IMR-90 (cell line): ENCODE data around the gene POLR2C. TPM values are rescaled to one million over a fixed set of nuclear protein-coding genes. Genes with fewer than 3 reads are reported as not detected.

Experiments
- ATAC-seq: fragments of 200-7000 bp; cut with Tn5 transposase; 2 replicates; pipeline ENCODE4 v1.9.1; 2020; ENCODE audit warnings: low read depth, mild to moderate bottlenecking, moderate library complexity
- BruUV-seq: library from RNA; stranded (reverse); fragments of 400-500 nt; replicated peaks from 2 replicates; lab custom pipeline; 2021; lab: Mats Ljungman, UMichigan
- CTCF ChIA-PET: fragments of 300-600 bp; formaldehyde crosslinking; extraction: SDS; loops from one replicate; lab custom pipeline; 2021; ENCODE audit warnings: antibody characterized with exemption; lab: Yijun Ruan, JAX
- POLR2A ChIA-PET: fragments of 300-600 bp; sonication (Branson Sonifier 250); formaldehyde crosslinking; loops from one replicate; lab custom pipeline; 2022; ENCODE audit warnings: antibody characterized with exemption; ENCODE audit not compliant: unreplicated experiment; lab: Charles Lee
- DNase-seq: peaks from one replicate; pipeline ENCODE4 v3.0.0; 2013
- H2AFZ ChIP-seq: replicated peaks from 2 replicates; pipeline ENCODE3; 2013; ENCODE audit warnings: low read length, mild to moderate bottlenecking; ENCODE audit not compliant: poor library complexity
- H2AK5ac ChIP-seq: 2 replicates; pipeline ENCODE4 v1.6.1; 2013; ENCODE audit warnings: low read depth, low read length, inconsistent platforms
- H2AK9ac ChIP-seq: replicated peaks from 2 replicates; pipeline ENCODE3; 2013; ENCODE audit warnings: mild to moderate bottlenecking, low read depth, low read length, moderate library complexity; ENCODE audit not compliant: poor library complexity
- H2BK120ac ChIP-seq: 2 replicates; pipeline ENCODE4 v1.6.1; 2013; ENCODE audit warnings: low read depth, low read length, inconsistent platforms
- H2BK15ac ChIP-seq: 3 replicates; pipeline ENCODE4 v1.6.1; 2013; ENCODE audit warnings: low read depth, low read length, inconsistent platforms
- H2BK20ac ChIP-seq: 2 replicates; pipeline ENCODE4 v1.6.1; 2013; ENCODE audit warnings: low read depth, mild to moderate bottlenecking, inconsistent platforms, low read length, moderate library complexity
- H2BK5ac ChIP-seq: 2 replicates; pipeline ENCODE4 v1.6.1; 2013; ENCODE audit warnings: mild to moderate bottlenecking, low read depth, low read length, inconsistent platforms; ENCODE audit not compliant: poor library complexity, severe bottlenecking
- H3K14ac ChIP-seq: replicated peaks from 2 replicates; pipeline ENCODE4 v1.6.1; 2013; ENCODE audit warnings: low read depth, low read length, inconsistent platforms
- H3K18ac ChIP-seq: 2 replicates; pipeline ENCODE4 v1.6.1; 2013; ENCODE audit warnings: low read depth, low read length, control low read depth
- H3K23ac ChIP-seq: 2 replicates; pipeline ENCODE4 v1.6.1; 2013; ENCODE audit warnings: low read depth, low read length, inconsistent platforms
- H3K27ac ChIP-seq: 2 replicates; pipeline ENCODE4 v1.5.1; 2013; ENCODE audit warnings: mild to moderate bottlenecking, control low read depth, low read length; ENCODE audit not compliant: insufficient read depth
- H3K27me3 ChIP-seq: 2 replicates; pipeline ENCODE4 v1.6.1; 2013; ENCODE audit warnings: low read length; ENCODE audit not compliant: control insufficient read depth, insufficient read depth
- H3K36me3 ChIP-seq: 2 replicates; pipeline ENCODE4 v1.6.1; 2013; ENCODE audit warnings: low read length, mixed read lengths; ENCODE audit not compliant: control insufficient read depth, insufficient read depth
- H3K4ac ChIP-seq: 2 replicates; pipeline ENCODE4 v1.6.1; 2013; ENCODE audit warnings: low read depth, low read length, inconsistent platforms
- H3K4me1 ChIP-seq: 2 replicates; pipeline ENCODE4 v1.6.1; 2013; ENCODE audit warnings: low read length, mixed read lengths; ENCODE audit not compliant: control insufficient read depth, insufficient read depth
- H3K4me2 ChIP-seq: 2 replicates; pipeline ENCODE4 v1.6.1; 2013; ENCODE audit warnings: low read depth, mild to moderate bottlenecking, control low read depth, low read length, moderate library complexity
- H3K4me3 ChIP-seq: 2 replicates; pipeline ENCODE4 v1.5.1; 2013; ENCODE audit warnings: low read depth, mild to moderate bottlenecking, control low read depth, low read length, moderate library complexity; ENCODE audit not compliant: insufficient read depth
- H3K56ac ChIP-seq: 2 replicates; pipeline ENCODE4 v1.6.1; 2013; ENCODE audit warnings: low read length, inconsistent platforms; ENCODE audit not compliant: insufficient read depth; ENCODE audit errors: extremely low read depth
- H3K79me1 ChIP-seq, 2 experiments: 2 replicates each; pipeline ENCODE4 v1.6.1; 2013; ENCODE audit warnings: low read length in 2 of 2, inconsistent platforms in 1 of 2, low read depth in 1 of 2
- H3K9ac ChIP-seq: 2 replicates; pipeline ENCODE4 v1.6.1; 2013; ENCODE audit warnings: low read depth, low read length, control low read depth
- H3K9me1 ChIP-seq: 2 replicates; pipeline ENCODE4 v1.6.1; 2013; ENCODE audit warnings: low read length, inconsistent platforms; ENCODE audit not compliant: insufficient read depth
- H3K9me3 ChIP-seq: 2 replicates; pipeline ENCODE4 v1.6.1; 2013; ENCODE audit warnings: low read length; ENCODE audit not compliant: control insufficient read depth, insufficient read depth
- H4K20me1 ChIP-seq: 2 replicates; pipeline ENCODE4 v1.6.1; 2013; ENCODE audit warnings: low read length, inconsistent platforms; ENCODE audit not compliant: insufficient read depth
- H4K5ac ChIP-seq: 2 replicates; pipeline ENCODE4 v1.6.1; 2013; ENCODE audit warnings: mild to moderate bottlenecking, low read depth, low read length, control low read depth
- H4K8ac ChIP-seq, 2 experiments: 2 replicates each; pipeline ENCODE4 v1.6.1; 2013; ENCODE audit warnings: low read depth in 2 of 2, low read length in 2 of 2, control low read depth in 1 of 2, inconsistent platforms in 1 of 2
- H4K91ac ChIP-seq: 2 replicates; pipeline ENCODE4 v1.6.1; 2013; ENCODE audit warnings: low read depth, low read length, inconsistent platforms; ENCODE audit not compliant: insufficient read depth
- BHLHE40 ChIP-seq: fragments of 150-350 bp; IDR thresholded peaks from 2 replicates; pipeline ENCODE4 v1.6.1; 2016; ENCODE audit warnings: mild to moderate bottlenecking, low read depth, low read length
- CEBPB ChIP-seq: IDR thresholded peaks from 2 replicates; pipeline ENCODE4 v1.6.1; 2012; ENCODE audit warnings: low read depth, low read length, improper control_type of control experiment
- CHD1 ChIP-seq: IDR thresholded peaks from 2 replicates; pipeline ENCODE4 v1.6.1; 2012; ENCODE audit warnings: low read depth, low read length, improper control_type of control experiment
- FOS ChIP-seq: fragments of 150-350 bp; IDR thresholded peaks from 2 replicates; pipeline ENCODE4 v1.6.1; 2016; ENCODE audit warnings: low read depth, low read length
- MAFK ChIP-seq: IDR thresholded peaks from 2 replicates; pipeline ENCODE4 v1.6.1; 2012; ENCODE audit warnings: low read depth, low read length, improper control_type of control experiment
- MAZ ChIP-seq: IDR thresholded peaks from 2 replicates; pipeline ENCODE4 v1.6.1; 2012; ENCODE audit warnings: low read depth, mild to moderate bottlenecking, low read length, improper control_type of control experiment, moderate library complexity, borderline replicate concordance
- POLR2A ChIP-seq: IDR thresholded peaks from 2 replicates; pipeline ENCODE4 v1.6.1; 2012; ENCODE audit warnings: mild to moderate bottlenecking, low read depth, low read length
- WGBS, 2 experiments: methylation state at CpG; one replicate each; pipeline versions ENCODE4 v1.1.5 to v1.1.7; 2013; ENCODE audit warnings: missing lambda C conversion rate in 2 of 2; ENCODE audit not compliant: insufficient read length in 1 of 2; ENCODE audit errors: extremely low coverage in 2 of 2; 5-methylcytosine and 5-hydroxymethylcytosine counted together
- dilution Hi-C: fragments of 300-500 bp; cut with HindIII; formaldehyde crosslinking; loops from one replicate; pipeline ENCODE4 v1.14.3; 2018; ENCODE audit warnings: low sequenced_read_pairs; ENCODE audit not compliant: unreplicated experiment
- in situ Hi-C: fragments of 300-500 bp; cut with MboI; formaldehyde crosslinking; loops from 3 replicates; pipeline ENCODE4 v1.14.3; 2019; ENCODE audit warnings: low sequenced_read_pairs, inconsistent platforms, mixed read lengths
- intact Hi-C: fragments of 100-400 bp; cut with micrococcal nuclease; formaldehyde crosslinking; loops from 2 replicates; pipeline ENCODE4 v1.10.0; 2022
- polyA plus RNA-seq, 3 experiments: library from polyadenylated mRNA; depleted of rRNA; stranded (reverse); fragments of >200 nt; gene quantifications; 2 replicates each; pipeline ENCODE4 v1.2.3, GENCODE V29; 2012; ENCODE audit warnings: low replicate concordance in 1 of 3
- total RNA-seq: library from RNA; depleted of rRNA; stranded (reverse); fragments of >200 nt; gene quantifications from 2 replicates; pipeline ENCODE4 v1.2.3, GENCODE V29; 2012
- TF ChIP-seq, protein P1 (sequence below): conservative IDR thresholded peaks from 2 replicates; pipeline ENCODE4 v1.5.1; 2012; ENCODE audit warnings: mild to moderate bottlenecking, low read depth, low read length, improper control_type of control experiment
- TF ChIP-seq, protein P2 (sequence below): fragments of 150-350 bp; IDR thresholded peaks from 2 replicates; pipeline ENCODE4 v1.6.1; 2016; ENCODE audit warnings: low read depth, mild to moderate bottlenecking, low read length, moderate library complexity, borderline replicate concordance

POLR2C gene
- total and polyA plus RNA-seq, 2 of the 4 experiments (the other 2 are of a cell fraction), result 137 to 340 TPM

DNA sequence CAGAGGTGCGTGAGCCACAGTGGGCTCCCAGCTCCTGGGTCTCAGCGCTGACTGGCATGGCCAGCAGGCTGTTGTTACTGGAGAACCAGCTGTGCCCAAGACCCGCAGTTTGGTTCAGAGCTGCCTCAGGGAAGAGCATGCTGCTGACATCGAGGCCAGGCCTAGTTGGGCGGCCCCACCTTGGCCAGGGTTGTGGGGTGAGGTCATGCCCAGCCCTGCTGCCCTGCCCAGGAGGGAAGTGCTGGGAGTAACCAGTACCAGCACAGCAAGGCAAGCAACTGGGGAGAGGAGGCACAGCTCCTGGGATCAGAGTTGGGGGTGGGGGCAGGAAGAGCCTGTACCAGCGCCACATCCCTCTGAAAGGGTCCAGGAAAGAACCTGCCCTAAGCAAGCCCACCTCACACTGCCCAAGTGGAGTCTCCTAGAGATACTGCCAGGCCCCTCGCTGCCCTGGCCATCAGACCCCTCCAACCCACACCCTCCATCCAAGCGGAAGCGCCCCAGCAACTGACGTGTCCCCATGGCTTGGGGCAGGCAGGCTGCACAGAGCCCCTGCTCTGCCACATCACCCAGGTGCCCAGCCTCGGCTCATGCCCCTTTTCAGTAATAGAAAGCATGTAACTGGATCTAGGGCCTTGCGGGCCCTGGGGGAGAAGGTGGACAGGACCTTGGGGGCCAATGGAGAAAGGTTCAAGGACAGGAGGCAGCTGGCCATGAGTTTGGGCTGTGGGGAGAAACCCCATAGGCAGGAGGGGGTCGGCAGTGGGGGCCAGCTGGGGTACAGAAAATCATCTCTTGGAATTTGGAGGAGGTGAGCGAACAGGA is 22.8 kb downstream of the POLR2C start:
- no peak for DNase-seq
- H3K27ac ChIP-seq, result no peak overlapping the region
- peak overlapping the region; percentile 65; the same call in 1 of the 2 replicates for H3K9ac ChIP-seq
- peak overlapping the region; percentile 64; the same call in 1 of the 3 replicates for H2BK15ac ChIP-seq
- H4K91ac ChIP-seq, result no peak overlapping the region
- no peak overlapping the region for H2BK5ac ChIP-seq
- H3K4me3 ChIP-seq, result peak overlapping the region; percentile 88
- ATAC-seq, result no peak
- H3K36me3 ChIP-seq, result no peaks in the 10 kb centered on the region
- H3K27me3 ChIP-seq, result peaks cover 4% of the 10 kb centered on the region
- H2AFZ ChIP-seq, result peak overlapping the region; percentile 96
- 93% methylated on average over 3 of the region's 14 CpGs; no CpG with 5 or more reads in 1 of the 2 experiments for WGBS, 2 experiments
- no peak overlapping the region for H3K18ac ChIP-seq
- ChIA-PET CTCF (interaction anchor here (1.3 kb wide), 1 partner anchor 35 kb away, joined by 3 read pairs; no protein-coding TSS in a partner anchor), POLR2A (no interaction called here)
- in situ Hi-C loops, result no loop called here
- no peak overlapping the region; the same call in 1 of the 2 replicates for H3K23ac ChIP-seq
- H3K9me3 ChIP-seq, result no peaks in the 10 kb centered on the region
- no peak overlapping the region for H4K5ac ChIP-seq
- dilution Hi-C loops, result no loop called here
- H3K14ac ChIP-seq, result peak overlapping the region; percentile 76; the same call in 1 of the 2 replicates
- H3K56ac ChIP-seq, result no peak overlapping the region
- H4K8ac ChIP-seq, result peak overlapping the region in 1 of 2 experiments; percentile 57; a peak in 2 of 4 replicates
- no peak overlapping the region for H2BK20ac ChIP-seq
- H3K4me2 ChIP-seq, result peak overlapping the region; percentile 92
- no peak for TF ChIP-seq MAFK
- TF ChIP-seq, protein P1, sequence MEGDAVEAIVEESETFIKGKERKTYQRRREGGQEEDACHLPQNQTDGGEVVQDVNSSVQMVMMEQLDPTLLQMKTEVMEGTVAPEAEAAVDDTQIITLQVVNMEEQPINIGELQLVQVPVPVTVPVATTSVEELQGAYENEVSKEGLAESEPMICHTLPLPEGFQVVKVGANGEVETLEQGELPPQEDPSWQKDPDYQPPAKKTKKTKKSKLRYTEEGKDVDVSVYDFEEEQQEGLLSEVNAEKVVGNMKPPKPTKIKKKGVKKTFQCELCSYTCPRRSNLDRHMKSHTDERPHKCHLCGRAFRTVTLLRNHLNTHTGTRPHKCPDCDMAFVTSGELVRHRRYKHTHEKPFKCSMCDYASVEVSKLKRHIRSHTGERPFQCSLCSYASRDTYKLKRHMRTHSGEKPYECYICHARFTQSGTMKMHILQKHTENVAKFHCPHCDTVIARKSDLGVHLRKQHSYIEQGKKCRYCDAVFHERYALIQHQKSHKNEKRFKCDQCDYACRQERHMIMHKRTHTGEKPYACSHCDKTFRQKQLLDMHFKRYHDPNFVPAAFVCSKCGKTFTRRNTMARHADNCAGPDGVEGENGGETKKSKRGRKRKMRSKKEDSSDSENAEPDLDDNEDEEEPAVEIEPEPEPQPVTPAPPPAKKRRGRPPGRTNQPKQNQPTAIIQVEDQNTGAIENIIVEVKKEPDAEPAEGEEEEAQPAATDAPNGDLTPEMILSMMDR, result no peak
- TF ChIP-seq CHD1, result no peak
- no peak for TF ChIP-seq CEBPB
- TF ChIP-seq POLR2A, result no peak
- TF ChIP-seq, protein P2, sequence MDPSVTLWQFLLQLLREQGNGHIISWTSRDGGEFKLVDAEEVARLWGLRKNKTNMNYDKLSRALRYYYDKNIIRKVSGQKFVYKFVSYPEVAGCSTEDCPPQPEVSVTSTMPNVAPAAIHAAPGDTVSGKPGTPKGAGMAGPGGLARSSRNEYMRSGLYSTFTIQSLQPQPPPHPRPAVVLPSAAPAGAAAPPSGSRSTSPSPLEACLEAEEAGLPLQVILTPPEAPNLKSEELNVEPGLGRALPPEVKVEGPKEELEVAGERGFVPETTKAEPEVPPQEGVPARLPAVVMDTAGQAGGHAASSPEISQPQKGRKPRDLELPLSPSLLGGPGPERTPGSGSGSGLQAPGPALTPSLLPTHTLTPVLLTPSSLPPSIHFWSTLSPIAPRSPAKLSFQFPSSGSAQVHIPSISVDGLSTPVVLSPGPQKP, result no peak
- TF ChIP-seq FOS, result no peak
- no peak for TF ChIP-seq BHLHE40
- no peak for TF ChIP-seq MAZ
- peaks cover 4% of the 10 kb centered on the region for H3K9me1 ChIP-seq
- intact Hi-C loops, result no loop called here
- BruUV-seq, result no TSS peak
- no peak overlapping the region for H2BK120ac ChIP-seq
- H3K79me1 ChIP-seq, result peaks cover 0 to 4% of the 10 kb centered on the region in 2 experiments; a peak in 1 of 4 replicates
- 0 out of 2 replicates have a peak overlapping the region, but pooled peaks have one; percentile 56 for H3K4ac ChIP-seq
- H3K4me1 ChIP-seq, result peaks cover 4% of the 10 kb centered on the region; the same call in 1 of the 2 replicates
- peak overlapping the region; percentile 97 for H2AK9ac ChIP-seq
- no peaks in the 10 kb centered on the region; the same call in 1 of the 2 replicates for H4K20me1 ChIP-seq
- H2AK5ac ChIP-seq, result peak overlapping the region; percentile 15; the same call in 1 of the 2 replicates
